H1 (cell line): ENCODE data around the gene METTL25B. TPM values are rescaled to one million over a fixed set of nuclear protein-coding genes. Genes with fewer than 3 reads are reported as not detected.

Source experiments
- BCL11A ChIP-seq, 2 experiments: IDR thresholded peaks; one replicate each; pipeline ENCODE4 v1.6.1; 2011; ENCODE audit warnings: low read depth in 2 of 2, low read length in 2 of 2, mild to moderate bottlenecking in 2 of 2
- BRCA1 ChIP-seq: IDR thresholded peaks from 2 replicates; pipeline ENCODE4 v1.6.1; 2012; ENCODE audit warnings: low read depth, low read length, improper control_type of control experiment
- CBX8 ChIP-seq: fragments of 300-800, 300-1000 bp; sonication (generic); IDR thresholded peaks from 2 replicates; pipeline ENCODE4 v1.7.1; 2016; ENCODE audit warnings: low read depth, low read length, borderline replicate concordance
- CREB1 ChIP-seq: IDR thresholded peaks from 2 replicates; pipeline ENCODE4 v1.6.1; 2012; ENCODE audit warnings: inconsistent platforms
- E2F6 ChIP-seq: IDR thresholded peaks from 2 replicates; pipeline ENCODE4 v1.6.1; 2012; ENCODE audit warnings: inconsistent platforms
- EZH2 ChIP-seq: fragments of 200-600 bp; sonication (generic); IDR thresholded peaks from 2 replicates; pipeline ENCODE4 v1.7.1; 2012; ENCODE audit warnings: low read depth, mild to moderate bottlenecking, moderate library complexity, low read length, inconsistent platforms; ENCODE audit not compliant: severe bottlenecking
- HDAC2 ChIP-seq, 2 experiments: fragments of 300-600 bp in 1 of 2; sonication (generic) in 1 of 2; IDR thresholded peaks; 2 replicates each; pipeline ENCODE4 v1.6.1; 2011 to 2012; ENCODE audit warnings: low read depth in 2 of 2, low read length in 2 of 2, mild to moderate bottlenecking in 2 of 2, moderate library complexity in 2 of 2, borderline replicate concordance in 1 of 2, inconsistent platforms in 1 of 2
- KDM5A ChIP-seq: fragments of 200-600 bp; IDR thresholded peaks from 2 replicates; pipeline ENCODE4 v1.7.1; 2012; ENCODE audit warnings: mild to moderate bottlenecking, low read length, inconsistent platforms, mixed read lengths
- NANOG ChIP-seq: IDR thresholded peaks from 2 replicates; pipeline ENCODE4 v1.6.1; 2011; ENCODE audit warnings: low read length, low read depth, mild to moderate bottlenecking, inconsistent platforms; ENCODE audit not compliant: insufficient read depth, poor library complexity, severe bottlenecking
- RXRA ChIP-seq: IDR thresholded peaks from 2 replicates; pipeline ENCODE4 v1.6.1; 2011; ENCODE audit warnings: low read depth, mild to moderate bottlenecking, low read length, moderate library complexity; ENCODE audit not compliant: insufficient read depth
- SAP30 ChIP-seq: fragments of 300-600 bp; sonication (generic); IDR thresholded peaks from 2 replicates; pipeline ENCODE4 v1.7.1; 2012; ENCODE audit warnings: low read length, moderate library complexity, mild to moderate bottlenecking, inconsistent platforms; ENCODE audit not compliant: insufficient read depth, insufficient replicate concordance
- SP2 ChIP-seq: IDR thresholded peaks from 2 replicates; pipeline ENCODE4 v1.6.1; 2012; ENCODE audit warnings: mild to moderate bottlenecking, low read length, inconsistent platforms
- SRF ChIP-seq: IDR thresholded peaks from 2 replicates; pipeline ENCODE4 v1.6.1; 2011; ENCODE audit warnings: mild to moderate bottlenecking, low read depth, low read length, moderate library complexity
- SUZ12 ChIP-seq: fragments of 200-600 bp; sonication (generic); IDR thresholded peaks from 2 replicates; pipeline ENCODE4 v1.6.1; 2012; ENCODE audit warnings: mild to moderate bottlenecking, inconsistent platforms, low read length, moderate library complexity, mixed read lengths
- TEAD4 ChIP-seq: IDR thresholded peaks from 2 replicates; pipeline ENCODE4 v1.6.1; 2012; ENCODE audit warnings: low read depth, low read length, inconsistent platforms, mixed read lengths
- USF2 ChIP-seq: IDR thresholded peaks from 2 replicates; pipeline ENCODE4 v1.6.1; 2011; ENCODE audit warnings: low read length, improper control_type of control experiment
- polyA plus RNA-seq, 7 experiments: library from polyadenylated mRNA; depleted of rRNA in 3 of 7; stranded (reverse) in 5 of 7; unstranded in 2 of 7; fragments of >200 nt in 5 of 7; fragments of 200-250 nt in 2 of 7; gene quantifications; 1 replicate in 5 of 7; 2 replicates in 1 of 7; 4 replicates in 1 of 7; pipeline versions ENCODE4 v1.2.1 to v1.2.3, GENCODE V29; 2011 to 2013; ENCODE audit warnings: missing spikeins in 2 of 7, mixed read lengths in 2 of 7
- total RNA-seq: library from RNA; stranded (reverse); fragmentation: NEBNext Ultra II Directional; extraction: Animal tissue kit (Norgen Biotek cat#: 25700); gene quantifications from 2 replicates; pipeline ENCODE4 v1.2.1, GENCODE V29; 2021
- TF ChIP-seq, protein P1 (sequence below), 3 experiments: IDR thresholded peaks; 1 replicate in 2 of 3; 2 replicates in 1 of 3; pipeline versions ENCODE4 v1.5.1 to v1.6.1; 2011; ENCODE audit warnings: low read length in 3 of 3, mild to moderate bottlenecking in 3 of 3, inconsistent platforms in 2 of 3, low read depth in 1 of 3, moderate library complexity in 1 of 3; ENCODE audit not compliant: insufficient read depth in 1 of 3; ENCODE audit errors: control extremely low read depth in 1 of 3

The METTL25B gene
- total and polyA plus RNA-seq, 2 of the 8 experiments (the other 6 are each of a cell fraction or from before 2014, with no cell fraction given) = 28.4 to 30.1 TPM

DNA sequence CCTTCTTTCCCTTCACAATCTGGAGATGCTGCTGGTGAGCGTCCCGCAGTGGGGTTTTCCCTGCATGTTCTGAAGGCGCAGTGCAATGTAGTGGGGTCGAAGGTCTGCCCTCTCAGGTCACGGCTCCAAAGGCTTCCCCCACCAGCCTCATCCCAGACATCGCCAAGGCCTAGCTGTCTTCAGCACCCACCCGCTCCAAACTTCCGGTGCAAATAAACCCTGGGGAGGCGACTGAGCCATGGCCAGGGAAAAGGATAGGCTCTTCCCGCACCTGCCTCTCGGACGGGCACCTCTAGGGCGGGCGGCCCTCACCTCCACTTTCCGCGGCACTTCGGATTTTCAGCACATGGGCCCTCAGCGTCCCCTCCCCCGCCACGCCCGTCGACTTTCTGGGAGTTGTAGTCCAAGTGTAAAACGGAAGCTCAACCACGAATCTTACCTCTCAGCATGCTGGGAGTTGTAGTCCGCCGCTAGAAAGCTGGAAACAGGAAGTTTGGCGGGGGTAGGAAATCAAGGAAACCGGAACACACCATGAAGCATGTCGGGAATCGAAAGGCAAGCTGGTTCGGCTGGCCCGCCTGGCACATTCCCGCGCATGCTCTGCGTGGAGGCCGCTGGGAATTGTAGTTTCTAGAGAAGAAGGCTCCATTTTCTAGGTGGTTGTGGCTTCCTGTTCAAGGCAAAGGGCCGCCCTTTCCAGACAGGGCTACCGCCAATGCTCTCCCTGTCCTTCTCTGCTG lies 12.6 kb downstream of the METTL25B start, which contains the start of gene MRPL24 (continued):
- TF ChIP-seq, protein P1, sequence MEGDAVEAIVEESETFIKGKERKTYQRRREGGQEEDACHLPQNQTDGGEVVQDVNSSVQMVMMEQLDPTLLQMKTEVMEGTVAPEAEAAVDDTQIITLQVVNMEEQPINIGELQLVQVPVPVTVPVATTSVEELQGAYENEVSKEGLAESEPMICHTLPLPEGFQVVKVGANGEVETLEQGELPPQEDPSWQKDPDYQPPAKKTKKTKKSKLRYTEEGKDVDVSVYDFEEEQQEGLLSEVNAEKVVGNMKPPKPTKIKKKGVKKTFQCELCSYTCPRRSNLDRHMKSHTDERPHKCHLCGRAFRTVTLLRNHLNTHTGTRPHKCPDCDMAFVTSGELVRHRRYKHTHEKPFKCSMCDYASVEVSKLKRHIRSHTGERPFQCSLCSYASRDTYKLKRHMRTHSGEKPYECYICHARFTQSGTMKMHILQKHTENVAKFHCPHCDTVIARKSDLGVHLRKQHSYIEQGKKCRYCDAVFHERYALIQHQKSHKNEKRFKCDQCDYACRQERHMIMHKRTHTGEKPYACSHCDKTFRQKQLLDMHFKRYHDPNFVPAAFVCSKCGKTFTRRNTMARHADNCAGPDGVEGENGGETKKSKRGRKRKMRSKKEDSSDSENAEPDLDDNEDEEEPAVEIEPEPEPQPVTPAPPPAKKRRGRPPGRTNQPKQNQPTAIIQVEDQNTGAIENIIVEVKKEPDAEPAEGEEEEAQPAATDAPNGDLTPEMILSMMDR (IDR thresholded peaks at IDR 0.05; ENCODE audit: control extremely low read depth in 1 of 3, insufficient read depth in 1 of 3, low read depth in 1 of 3, low read length in 3 of 3) = peak in 1 of 3 experiments; percentile 12; a peak in 1 of 4 replicates
- TF ChIP-seq EZH2 = no peak
- TF ChIP-seq BRCA1 = no peak
- TF ChIP-seq SP2 = no peak
- TF ChIP-seq KDM5A = no peak
- peak; percentile 10 for TF ChIP-seq NANOG
- TF ChIP-seq CBX8 = no peak
- no peak for TF ChIP-seq SUZ12
- peak; percentile 63 for TF ChIP-seq TEAD4
- TF ChIP-seq RXRA = no peak
- TF ChIP-seq E2F6 = peak; percentile 90
- peak; percentile 80 for TF ChIP-seq SAP30
- TF ChIP-seq SRF = no peak
- TF ChIP-seq BCL11A (IDR thresholded peaks at IDR 0.05; ENCODE audit: low read depth in 2 of 2, low read length in 2 of 2) = no peak
- 0 out of 4 replicates have a peak, but pooled peaks of 1 of the 2 experiments have one; percentile 8 for TF ChIP-seq HDAC2 (IDR thresholded peaks at IDR 0.05; ENCODE audit: borderline replicate concordance in 1 of 2, low read depth in 2 of 2, low read length in 2 of 2)
- TF ChIP-seq CREB1 = peak; percentile 83
- no peak; the same call in 1 of the 2 replicates for TF ChIP-seq USF2
